Pulmonary artery endothelial cell (primary cell): ENCODE data around the gene HSPA12A. TPM values are rescaled to one million over a fixed set of nuclear protein-coding genes. Genes with fewer than 3 reads are reported as not detected.
"Not testable (repeated sequence)": the region's sequence is repeated elsewhere in the genome, so short reads cannot be mapped to it uniquely, and the experiment has no call there.

Experiments
- DNase-seq: peaks from one replicate; pipeline ENCODE4 v3.0.0-alpha.2; 2011; ENCODE audit warnings: low read depth, low spot score
- total RNA-seq: library from RNA; depleted of rRNA; stranded (reverse); fragments of >200 nt; gene quantifications from 2 replicates; pipeline ENCODE4 v1.2.3, GENCODE V29; 2014

Gene HSPA12A
- total RNA-seq, 1 donor from 2014 or later = 0.13 TPM

- no peak for DNase-seq
Measured at GRCh38 chr10:116718058-116718457, 24.3 kb downstream of the HSPA12A start.

DNA sequence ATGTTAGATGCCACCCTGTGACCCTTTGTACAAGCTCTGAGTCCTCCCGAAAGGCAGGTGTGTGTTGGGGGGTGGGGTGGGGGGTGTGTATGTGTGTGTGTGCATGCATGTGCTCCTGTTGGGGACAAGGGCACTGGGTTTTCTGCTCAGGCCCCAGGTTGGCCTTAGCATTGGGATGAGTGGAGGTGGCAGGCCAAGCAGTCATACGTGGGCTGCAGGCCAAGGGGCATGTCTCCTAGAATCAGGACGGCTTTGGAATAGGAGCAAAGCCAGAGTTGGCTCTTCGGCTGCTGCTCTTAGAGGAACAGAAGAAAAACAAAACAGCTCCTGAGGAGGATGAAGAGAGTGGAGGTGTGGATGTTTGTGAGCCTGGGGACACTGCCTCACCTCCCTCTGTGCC is 26.0 kb downstream of the HSPA12A start:
- no peak for DNase-seq

GRCh38 chr10:116715839-116716377 is 26.5 kb downstream of the HSPA12A start:
- DNase-seq = no peak

GRCh38 chr10:116715341-116715740 is 27.0 kb downstream of the HSPA12A start:
- no peak for DNase-seq

DNA sequence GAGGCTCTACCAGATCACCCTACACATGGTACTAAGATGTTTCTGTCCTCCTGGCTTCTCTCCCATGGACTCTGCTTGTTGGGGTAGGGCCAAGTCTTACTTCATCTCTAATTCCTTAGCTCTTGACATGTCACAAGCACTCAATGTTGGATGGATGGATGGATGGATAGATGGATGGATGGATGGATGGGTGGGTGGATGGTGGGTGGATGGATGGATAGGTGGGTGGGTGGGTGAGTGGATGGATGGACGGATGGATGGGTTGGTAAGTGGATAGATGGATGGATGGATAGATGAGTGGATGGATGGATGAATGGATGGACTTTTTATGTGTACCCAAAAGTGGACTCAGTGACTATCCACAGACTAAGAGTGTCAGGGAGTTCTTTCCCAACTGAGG is 28.5 kb downstream of the HSPA12A start:
- DNase-seq = no peak

DNA sequence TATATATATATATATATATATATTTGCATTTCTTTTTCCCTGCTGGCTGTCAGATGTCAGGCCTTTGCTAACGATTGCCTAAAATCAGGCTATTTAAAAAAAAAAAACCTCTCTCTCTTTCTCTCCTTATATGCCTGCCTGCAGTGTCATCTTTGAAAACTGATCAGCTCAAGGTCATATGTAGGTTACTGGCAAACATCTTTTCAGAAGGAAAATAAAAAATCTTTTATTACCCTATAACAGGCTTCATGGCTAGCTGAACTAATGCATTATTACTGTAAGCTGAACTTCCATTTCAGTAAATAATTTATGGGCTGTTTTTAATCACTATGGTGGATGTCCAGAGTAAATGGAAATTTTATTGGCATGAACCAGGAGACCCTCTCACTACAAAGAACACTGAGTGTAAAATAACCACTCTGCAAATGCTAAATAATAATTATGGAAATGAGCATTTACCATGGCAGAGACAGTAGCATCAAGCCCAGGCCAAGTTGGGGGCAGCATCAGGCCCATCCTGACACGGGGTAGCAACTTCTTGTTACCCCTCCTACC is 29.3 kb downstream of the HSPA12A start:
- no peak for DNase-seq

DNA sequence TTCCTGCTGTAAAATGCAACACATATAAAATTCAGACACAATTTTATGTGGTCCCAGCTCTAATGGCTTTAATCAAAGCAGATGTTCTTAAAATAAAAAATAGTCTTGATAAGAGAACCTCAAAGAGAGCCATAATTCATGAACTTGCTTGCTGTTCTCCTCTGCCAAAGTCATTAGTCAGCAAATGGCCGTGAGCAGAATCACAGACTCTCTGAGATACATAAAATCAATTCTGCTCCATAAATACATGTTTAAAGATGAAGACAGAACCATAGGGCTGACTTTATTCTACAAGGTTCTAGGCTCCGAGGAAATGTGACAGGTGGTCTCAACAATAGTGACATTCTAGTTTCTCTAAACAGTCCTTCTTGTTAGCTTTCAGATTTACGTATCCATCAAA is 29.8 kb downstream of the HSPA12A start:
- DNase-seq = no peak

- not testable (repeated sequence) for DNase-seq
Measured at GRCh38 chr10:116711803-116712202, 30.6 kb downstream of the HSPA12A start.

- DNase-seq = no peak
Measured at GRCh38 chr10:116710076-116710475, 32.3 kb downstream of the HSPA12A start.

DNA sequence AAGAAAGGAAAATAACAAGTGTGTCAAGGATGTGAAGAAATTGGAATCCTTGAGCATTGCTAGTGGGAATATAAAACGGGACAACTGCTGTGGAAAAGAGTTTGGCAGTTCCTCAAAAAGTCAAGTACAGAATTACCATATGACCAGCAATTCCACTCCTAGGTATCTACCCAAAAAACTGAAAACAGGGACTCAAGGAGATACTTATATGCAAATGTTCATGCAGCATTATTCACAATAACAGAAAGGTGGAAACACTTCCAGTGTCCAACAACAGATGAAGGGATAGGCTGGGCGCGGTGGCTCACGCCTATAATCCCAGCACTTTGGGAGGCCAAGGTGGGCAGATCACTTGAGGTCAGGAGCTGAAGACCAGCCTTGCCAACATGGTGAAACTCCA is 33.5 kb downstream of the HSPA12A start:
- no peak for DNase-seq

GRCh38 chr10:116708391-116708821 is 34.0 kb downstream of the HSPA12A start:
- no peak for DNase-seq

DNA sequence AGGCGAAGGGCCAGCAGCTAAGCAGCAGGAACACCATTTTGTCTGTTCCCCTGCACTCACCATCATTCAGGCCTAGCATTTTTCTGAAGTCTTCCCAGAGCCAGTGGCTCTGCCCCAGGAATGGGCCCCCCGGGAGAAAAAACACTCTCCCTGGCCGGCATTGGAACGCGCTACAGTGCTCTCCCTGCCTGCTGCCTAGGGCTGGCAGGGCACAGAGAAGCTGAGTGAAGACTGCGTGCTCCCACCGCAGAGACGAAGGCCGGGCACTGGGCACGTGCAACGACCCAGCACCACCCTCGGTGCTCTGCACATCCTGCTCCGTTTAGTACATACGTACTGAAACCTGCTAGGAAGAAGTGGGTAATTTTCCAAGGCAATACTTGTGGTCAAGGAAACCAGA is 34.4 kb downstream of the HSPA12A start:
- no peak for DNase-seq

DNA sequence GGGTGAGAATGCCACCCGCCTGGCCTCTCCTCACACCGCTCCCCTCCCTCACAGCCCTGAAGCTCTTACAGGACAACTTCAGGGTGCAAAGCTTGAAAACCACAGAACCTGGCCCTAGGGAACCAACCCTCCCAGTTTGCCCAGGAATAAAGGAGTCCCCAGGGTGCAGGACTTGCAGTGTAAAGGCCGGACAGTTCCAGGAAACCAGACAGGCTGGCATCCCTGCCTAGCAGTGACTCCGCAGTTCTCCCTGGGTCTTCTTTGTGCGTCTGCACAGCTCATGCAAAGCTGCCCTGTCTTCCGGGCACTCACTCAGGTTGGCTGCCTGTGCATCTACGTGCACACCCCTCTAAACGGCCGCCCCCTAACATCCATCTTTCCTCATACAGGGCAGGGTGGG is 36.1 kb downstream of the HSPA12A start:
- DNase-seq = no peak

DNA sequence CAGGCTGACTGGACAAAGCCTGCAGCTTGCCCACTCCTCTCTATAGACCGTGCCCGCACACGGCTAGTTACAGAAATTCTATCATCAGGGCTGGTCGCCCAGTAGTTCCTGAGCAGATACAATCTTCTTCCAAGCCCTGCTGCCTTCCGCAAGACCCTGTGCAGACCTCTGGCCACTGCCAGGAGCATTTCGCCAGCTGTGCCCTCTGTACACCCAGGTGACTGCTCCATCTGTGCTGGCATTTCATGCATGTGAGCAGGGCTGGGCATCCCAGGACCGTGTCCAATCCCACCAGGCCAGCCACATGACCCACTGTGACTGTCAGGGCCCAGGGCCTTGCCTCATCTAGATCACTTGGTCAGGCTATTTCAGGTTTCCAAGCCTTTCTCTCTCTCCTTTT is 36.9 kb downstream of the HSPA12A start:
- DNase-seq = no peak

GRCh38 chr10:116704926-116705325 is 37.4 kb downstream of the HSPA12A start:
- DNase-seq = no peak

DNA sequence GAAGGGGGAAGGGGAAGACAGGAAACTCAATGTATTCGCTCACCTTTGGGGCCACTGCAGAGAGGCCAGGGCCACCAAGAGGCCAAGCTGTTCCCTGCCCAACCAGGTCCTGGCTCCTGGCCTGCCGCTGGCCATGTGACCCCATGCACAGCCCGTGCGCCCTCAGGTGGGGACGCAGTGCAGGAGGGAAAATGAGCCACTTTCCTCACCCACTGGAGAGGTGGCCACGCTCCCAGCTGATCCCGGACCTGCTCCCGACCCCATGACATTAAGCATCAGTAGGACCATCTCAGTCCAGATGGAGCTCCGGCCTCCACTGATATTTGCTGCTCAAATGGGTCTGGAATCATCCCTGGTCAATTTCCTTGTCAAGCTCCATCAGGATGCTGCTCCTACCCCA is 40.2 kb downstream of the HSPA12A start:
- no peak for DNase-seq

DNA sequence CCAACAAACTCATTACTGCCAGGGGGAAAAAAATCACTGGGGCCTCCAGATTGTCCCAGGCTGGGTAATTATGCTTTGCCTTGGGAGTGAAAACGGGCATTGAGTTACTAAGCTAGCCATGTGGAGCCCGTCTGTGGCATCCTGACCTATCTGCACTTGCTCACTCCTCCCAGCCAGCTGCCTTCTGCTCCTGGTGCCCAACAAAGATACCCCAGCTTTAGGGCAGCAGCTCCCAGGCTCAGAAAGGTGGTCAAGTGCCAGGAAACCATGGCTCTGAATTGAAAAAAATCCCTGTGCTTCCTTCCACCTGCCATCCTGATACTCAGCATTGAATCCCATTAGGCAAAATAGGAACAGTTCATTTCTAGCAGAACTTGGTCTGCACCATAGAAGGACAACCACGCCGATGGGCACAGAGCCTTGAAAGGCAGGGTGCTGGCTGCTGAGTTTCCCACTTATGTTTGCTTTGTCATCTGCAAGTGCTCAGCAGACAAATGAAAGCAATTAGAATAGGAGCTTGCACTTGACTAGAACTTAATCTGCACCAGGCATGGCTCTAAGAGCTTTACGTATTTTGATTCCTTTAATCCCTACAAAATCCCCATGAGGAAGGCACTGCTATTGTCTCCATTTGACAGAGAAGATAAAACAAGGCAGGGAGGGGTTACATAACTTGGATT is 42.8 kb downstream of the HSPA12A start:
- DNase-seq = no peak

- no peak for DNase-seq
Measured at GRCh38 chr10:116699049-116699448, 43.3 kb downstream of the HSPA12A start.

DNA sequence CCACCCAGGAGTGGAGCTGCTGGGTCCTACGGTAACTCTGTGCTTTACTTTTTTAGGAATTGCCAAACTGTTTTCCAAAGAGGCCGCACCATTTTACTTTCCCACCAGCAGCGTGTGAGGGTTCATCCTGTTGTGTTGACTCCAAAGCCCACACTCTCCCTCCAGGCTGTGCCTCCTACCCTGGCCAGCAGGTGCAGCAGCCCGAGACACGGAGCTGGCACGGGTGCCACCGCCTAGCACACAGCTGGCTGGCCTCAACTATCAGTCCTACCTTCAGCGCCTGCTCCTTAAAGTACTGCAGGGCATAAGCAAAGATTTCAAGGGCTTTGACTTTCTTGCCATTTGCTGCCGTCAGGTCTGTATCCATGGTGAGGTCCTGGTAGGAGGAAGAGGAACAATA is 44.0 kb downstream of the HSPA12A start:
- no peak for DNase-seq

DNA sequence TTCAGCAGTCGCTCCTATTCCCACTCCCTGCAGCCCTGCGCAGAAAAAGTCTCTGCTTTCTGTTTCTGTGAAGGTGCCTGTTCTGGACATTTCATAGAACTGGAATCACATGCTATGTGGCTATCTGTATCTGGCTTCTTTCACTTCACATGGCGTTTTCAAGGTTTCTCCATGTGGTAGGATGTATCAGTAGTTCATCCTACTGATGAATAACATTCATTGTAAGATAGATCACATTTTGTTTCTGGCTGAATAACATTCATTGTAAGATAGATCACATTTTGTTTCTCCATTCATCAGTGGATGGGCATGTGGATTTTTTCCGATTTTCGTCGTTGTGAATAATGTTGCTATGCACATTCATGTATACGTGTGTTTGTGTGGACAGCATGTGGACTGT is 44.5 kb downstream of the HSPA12A start:
- no peak for DNase-seq

- DNase-seq = no peak
Measured at GRCh38 chr10:116696919-116697318, 45.4 kb downstream of the HSPA12A start.

GRCh38 chr10:116694927-116695268 is 47.5 kb downstream of the HSPA12A start:
- no peak for DNase-seq

GRCh38 chr10:116694243-116694926 is 48.0 kb downstream of the HSPA12A start:
- DNase-seq = no peak
